BLaER1 treated with 17β-estradiol and CSF1 and Interleukin-3, amounts not matched to agents 10 nM and 100 nM (cell line): ENCODE measurements around the gene RPRML.
A peak's percentile ranks its signal among the peaks of the same experiment; 100 is the strongest.
"Not testable (repeated sequence)": the region's sequence is repeated elsewhere in the genome, so short reads cannot be mapped to it uniquely, and the experiment has no call there.

ENCODE experiments used
- H3K27ac ChIP-seq, 11 experiments: shearing (Covaris generic); formaldehyde crosslinking; 2 replicates each; pipeline ENCODE4 v1.8.1; 2022
- H3K27me3 ChIP-seq, 11 experiments: shearing (Covaris generic); formaldehyde crosslinking; 2 replicates each; pipeline ENCODE4 v1.8.1; 2022
- H3K36me3 ChIP-seq, 11 experiments: shearing (Covaris generic); formaldehyde crosslinking; 2 replicates each; pipeline ENCODE4 v1.8.1; 2022
- H3K4me1 ChIP-seq, 10 experiments: shearing (Covaris generic); formaldehyde crosslinking; 2 replicates each; pipeline ENCODE4 v1.8.1; 2022
- H3K4me2 ChIP-seq, 11 experiments: shearing (Covaris generic); formaldehyde crosslinking; 2 replicates each; pipeline ENCODE4 v1.8.1; 2022
- H3K4me3 ChIP-seq, 10 experiments: shearing (Covaris generic); formaldehyde crosslinking; 2 replicates each; pipeline ENCODE4 v1.8.1; 2022
- H3K9ac ChIP-seq, 11 experiments: shearing (Covaris generic); formaldehyde crosslinking; 2 replicates each; pipeline ENCODE4 v1.8.1; 2022
- H3K9me3 ChIP-seq, 11 experiments: shearing (Covaris generic); formaldehyde crosslinking; replicated peaks in 1 of 11; 2 replicates each; pipeline ENCODE4 v1.8.1; 2022
- H4K20me1 ChIP-seq, 11 experiments: shearing (Covaris generic); formaldehyde crosslinking; 2 replicates each; pipeline ENCODE4 v1.8.1; 2022
- Cebpa-rat ChIP-seq, 11 experiments: shearing (Covaris generic); IDR thresholded peaks; 2 replicates each; pipeline ENCODE4 v1.8.1; 2022

Gene RPRML

GRCh38 chr17:46991617-46992016 is 12.6 kb upstream of the RPRML start:
- H3K36me3 ChIP-seq = no peaks in the 10 kb centered on the region
- H3K27me3 ChIP-seq = no peaks in the 10 kb centered on the region
- no peaks in the 10 kb centered on the region for H3K9me3 ChIP-seq
- peaks cover 0 to 22% (median 13%) of the 10 kb centered on the region in 10 experiments; a peak in 13 of 20 replicates for H3K4me1 ChIP-seq
- no peaks in the 10 kb centered on the region for H4K20me1 ChIP-seq
- TF ChIP-seq Cebpa-rat (IDR thresholded peaks at IDR 0.05) = no peak
- no peak overlapping the region for H3K9ac ChIP-seq
- no peak overlapping the region for H3K4me3 ChIP-seq
- peak overlapping the region in 7 of 11 experiments; percentile 22 to 74 (median 48); a peak in 12 of 22 replicates for H3K4me2 ChIP-seq
- no peak overlapping the region for H3K27ac ChIP-seq

- TF ChIP-seq Cebpa-rat (IDR thresholded peaks at IDR 0.05) = no peak
- Histone ChIP-seq H3K27ac (no peak overlapping the region), H3K4me3 (no peak overlapping the region), H3K9ac (no peak overlapping the region), H3K4me2 (no peak overlapping the region; a peak in 1 of 22 replicates), H3K9me3 (no peaks in the 10 kb centered on the region), H3K36me3 (no peaks in the 10 kb centered on the region), H3K4me1 (peaks cover 0 to 23% (median 13%) of the 10 kb centered on the region in 10 experiments; a peak in 13 of 20 replicates), H4K20me1 (no peaks in the 10 kb centered on the region), H3K27me3 (no peaks in the 10 kb centered on the region)
Measured at GRCh38 chr17:46989637-46990431, 10.8 kb upstream of the RPRML start.

- H3K4me2 ChIP-seq, H3K27me3 ChIP-seq, H3K27ac ChIP-seq, H3K36me3 ChIP-seq, H3K4me3 ChIP-seq, H3K9me3 ChIP-seq, H3K9ac ChIP-seq, H4K20me1 ChIP-seq: not testable (repeated sequence)
- H3K4me1 ChIP-seq = peaks cover 0 to 42% (median 24%) of the 10 kb centered on the region in 10 experiments; a peak in 15 of 20 replicates
Measured at GRCh38 chr17:46987927-46988326, 8.9 kb upstream of the RPRML start.

DNA sequence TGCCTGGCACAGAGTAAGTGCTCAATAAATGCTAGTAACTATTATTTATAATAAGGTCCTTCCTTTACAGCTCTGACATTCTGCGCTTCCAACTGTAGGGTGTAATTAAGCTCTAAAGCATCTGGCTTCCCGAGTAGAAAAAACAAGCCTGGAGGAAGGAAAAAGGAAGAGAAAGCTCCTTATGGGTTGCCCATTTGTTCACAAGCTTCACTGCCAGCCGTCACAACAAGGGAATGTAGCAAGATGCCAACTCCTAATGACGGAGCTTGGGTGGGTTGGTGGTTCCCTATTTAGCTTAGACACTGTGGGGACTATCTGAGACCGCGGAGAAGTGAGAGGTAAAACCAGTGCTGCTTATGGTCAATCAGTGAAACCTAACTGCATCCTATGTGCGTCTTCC is 7.3 kb upstream of the RPRML start:
- no peak for TF ChIP-seq Cebpa-rat (IDR thresholded peaks at IDR 0.05)
- H3K27me3 ChIP-seq = peaks cover 0 to 13% (median 6%) of the 10 kb centered on the region in 11 experiments; a peak in 8 of 22 replicates
- H3K9me3 ChIP-seq = no peaks in the 10 kb centered on the region
- H3K36me3 ChIP-seq = no peaks in the 10 kb centered on the region
- no peak overlapping the region for H3K27ac ChIP-seq
- no peak overlapping the region for H3K4me2 ChIP-seq
- H4K20me1 ChIP-seq = peaks cover 0 to 7% (median 0%) of the 10 kb centered on the region in 11 experiments; a peak in 2 of 22 replicates
- no peak overlapping the region for H3K4me3 ChIP-seq
- H3K9ac ChIP-seq = no peak overlapping the region
- peaks cover 0 to 35% (median 15%) of the 10 kb centered on the region in 10 experiments; a peak in 15 of 20 replicates for H3K4me1 ChIP-seq

GRCh38 chr17:46984892-46985291 is 5.8 kb upstream of the RPRML start:
- no peak overlapping the region for H3K27ac ChIP-seq
- TF ChIP-seq Cebpa-rat (IDR thresholded peaks at IDR 0.05) = no peak
- no peak overlapping the region for H3K4me3 ChIP-seq
- peaks cover 0 to 28% (median 13%) of the 10 kb centered on the region in 10 experiments; a peak in 15 of 20 replicates for H3K4me1 ChIP-seq
- H3K9ac ChIP-seq = no peak overlapping the region
- peaks cover 0 to 7% (median 0%) of the 10 kb centered on the region in 11 experiments; a peak in 3 of 22 replicates for H4K20me1 ChIP-seq
- peak overlapping the region in 4 of 11 experiments; percentile 23 to 57 (median 50); a peak in 5 of 22 replicates for H3K4me2 ChIP-seq
- no peaks in the 10 kb centered on the region for H3K36me3 ChIP-seq
- H3K9me3 ChIP-seq = no peaks in the 10 kb centered on the region
- peaks cover 13 to 28% (median 19%) of the 10 kb centered on the region in 11 experiments for H3K27me3 ChIP-seq

- Histone ChIP-seq H3K27ac (no peak overlapping the region), H3K9ac (no peak overlapping the region), H3K4me3 (no peak overlapping the region), H3K9me3 (no peaks in the 10 kb centered on the region), H4K20me1 (peaks cover 0 to 7% (median 0%) of the 10 kb centered on the region in 11 experiments; a peak in 3 of 22 replicates), H3K4me2 (peak overlapping the region in 7 of 11 experiments; percentile 23 to 66 (median 44); a peak in 11 of 22 replicates), H3K4me1 (peaks cover 3 to 32% (median 16%) of the 10 kb centered on the region in 10 experiments; a peak in 18 of 20 replicates), H3K27me3 (peaks cover 18 to 33% (median 25%) of the 10 kb centered on the region in 11 experiments), H3K36me3 (no peaks in the 10 kb centered on the region)
- no peak for TF ChIP-seq Cebpa-rat (IDR thresholded peaks at IDR 0.05)
Measured at GRCh38 chr17:46984341-46984740, 5.3 kb upstream of the RPRML start.

GRCh38 chr17:46983782-46984181 is 4.7 kb upstream of the RPRML start:
- Histone ChIP-seq H3K27me3 (peaks cover 24 to 39% (median 30%) of the 10 kb centered on the region in 11 experiments), H3K4me1 (peaks cover 5 to 38% (median 20%) of the 10 kb centered on the region in 10 experiments; a peak in 18 of 20 replicates), H4K20me1 (peaks cover 0 to 8% (median 0%) of the 10 kb centered on the region in 11 experiments; a peak in 9 of 22 replicates), H3K4me2 (peak overlapping the region in 7 of 11 experiments; percentile 1 to 66 (median 42); a peak in 8 of 22 replicates), H3K27ac (no peak overlapping the region), H3K9ac (no peak overlapping the region), H3K36me3 (no peaks in the 10 kb centered on the region), H3K4me3 (no peak overlapping the region), H3K9me3 (no peaks in the 10 kb centered on the region)
- TF ChIP-seq Cebpa-rat (IDR thresholded peaks at IDR 0.05) = no peak

DNA sequence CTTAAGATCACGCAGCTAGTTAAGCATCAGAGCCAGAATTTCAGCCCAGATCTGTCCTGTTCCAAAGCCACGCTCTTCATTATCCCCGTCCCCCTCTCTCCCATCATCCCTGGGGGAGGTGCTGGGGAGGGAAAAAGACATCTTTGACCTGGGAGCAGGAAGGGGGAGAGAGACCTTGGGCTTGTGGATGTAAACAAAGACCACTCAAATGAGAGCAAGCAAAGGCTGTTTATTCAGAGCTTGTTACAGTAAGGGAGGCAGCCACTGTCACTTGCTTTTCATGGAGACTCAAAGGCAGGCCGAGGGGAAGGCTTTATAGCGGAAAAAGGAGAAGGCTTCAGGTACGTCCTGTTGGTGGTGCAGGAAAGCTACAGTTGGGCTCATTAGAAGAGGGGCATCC is 3.5 kb upstream of the RPRML start:
- H3K4me2 ChIP-seq = peak overlapping the region in 7 of 11 experiments; percentile 24 to 66 (median 42); a peak in 9 of 22 replicates
- H3K4me1 ChIP-seq = peaks cover 14 to 50% (median 32%) of the 10 kb centered on the region in 10 experiments; a peak in 19 of 20 replicates
- no peak for TF ChIP-seq Cebpa-rat (IDR thresholded peaks at IDR 0.05)
- peaks cover 36 to 51% (median 42%) of the 10 kb centered on the region in 11 experiments for H3K27me3 ChIP-seq
- no peaks in the 10 kb centered on the region for H3K9me3 ChIP-seq
- H3K9ac ChIP-seq = no peak overlapping the region
- H3K4me3 ChIP-seq = no peak overlapping the region
- H3K36me3 ChIP-seq = no peaks in the 10 kb centered on the region
- peaks cover 0 to 20% (median 5%) of the 10 kb centered on the region in 11 experiments; a peak in 9 of 22 replicates for H4K20me1 ChIP-seq
- H3K27ac ChIP-seq = no peak overlapping the region

DNA sequence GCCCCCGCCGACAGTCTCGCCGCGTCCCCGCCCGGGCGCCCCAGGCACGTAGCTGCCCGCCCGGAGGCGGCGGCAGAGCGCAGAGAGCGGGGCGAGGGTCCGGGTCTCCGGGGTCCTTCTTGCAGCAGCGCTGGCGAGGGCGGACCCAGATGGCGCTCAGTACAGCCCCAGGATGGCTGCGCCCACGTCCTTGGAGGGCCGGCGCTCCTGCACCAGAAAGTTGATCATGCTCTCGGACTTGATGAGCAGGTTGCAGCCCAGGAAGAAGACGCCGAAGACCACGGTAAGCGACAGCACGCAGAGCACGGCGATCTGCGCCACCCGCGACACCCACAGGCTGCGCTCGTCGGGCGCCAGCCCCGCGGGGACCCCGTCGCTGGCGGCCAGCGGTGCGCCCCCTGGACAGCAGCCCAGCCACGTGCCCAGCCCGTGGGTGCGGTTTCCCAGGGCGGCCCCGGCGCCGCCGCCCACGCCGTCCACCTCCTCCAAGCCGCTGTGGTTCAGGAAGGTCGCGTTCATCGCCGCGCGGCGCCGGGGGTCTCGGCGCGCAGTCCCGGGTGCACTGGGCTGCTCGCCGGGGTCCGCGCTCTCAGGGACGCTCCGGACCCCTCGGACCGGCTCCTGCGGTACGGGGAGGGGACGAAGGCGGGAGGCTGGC is 435 bp downstream of the RPRML start:
- H3K27me3 ChIP-seq = peaks cover 49 to 65% (median 56%) of the 10 kb centered on the region in 11 experiments
- H3K4me3 ChIP-seq = peak overlapping the region; percentile 53 to 73 (median 68)
- H3K9ac ChIP-seq = peak overlapping the region in 10 of 11 experiments; percentile 20 to 72 (median 46); a peak in 19 of 22 replicates

More for the DNA sequence above, 435 bp downstream of the RPRML start:
- Histone ChIP-seq H3K4me2 (peak overlapping the region; percentile 99 to 100 (median 100)), H3K4me1 (peaks cover 14 to 49% (median 32%) of the 10 kb centered on the region in 10 experiments; a peak in 19 of 20 replicates), H3K9me3 (no peaks in the 10 kb centered on the region), H3K27ac (no peak overlapping the region), H3K36me3 (no peaks in the 10 kb centered on the region), H4K20me1 (peaks cover 0 to 20% (median 12%) of the 10 kb centered on the region in 11 experiments; a peak in 10 of 22 replicates)
- TF ChIP-seq Cebpa-rat (IDR thresholded peaks at IDR 0.05) = no peak
